Endothelial cell of umbilical vein (primary cell): ENCODE measurements around the gene TARBP1. TPM values are rescaled to one million over a fixed set of nuclear protein-coding genes. Genes with fewer than 3 reads are reported as not detected.

ENCODE experiments used
- BruUV-seq: library from RNA; stranded (reverse); fragments of 400-500 nt; replicated peaks from 2 replicates; lab custom pipeline; 2021; lab: Mats Ljungman, UMichigan
- CTCF ChIA-PET: fragments of 300-600, 350-600 bp; sonication (Branson Sonifier 250); formaldehyde crosslinking; loops from one replicate; lab custom pipeline; 2021; ENCODE audit warnings: antibody characterized with exemption, inconsistent platforms; lab: Charles Lee
- POLR2A ChIA-PET: fragments of 300-600, 350-600 bp; sonication (Branson Sonifier 250); formaldehyde crosslinking; loops from one replicate; lab custom pipeline; 2021; ENCODE audit warnings: antibody characterized with exemption, inconsistent platforms; lab: Charles Lee
- DNase-seq: peaks from one replicate; pipeline ENCODE4 v3.0.0-alpha.2; 2011; ENCODE audit warnings: low read depth, low spot score
- FAIRE-seq: peaks from 2 replicates; lab custom pipeline; 2011; peaks lifted over from hg19 to GRCh38; lab: Jason Lieb, UNC
- H2AFZ ChIP-seq: 2 replicates; pipeline ENCODE4 v1.6.0; 2012; ENCODE audit warnings: low read depth, low read length, control low read depth, inconsistent platforms
- H3K27ac ChIP-seq: 2 replicates; pipeline ENCODE4 v1.5.1; 2011; ENCODE audit warnings: low read depth, mild to moderate bottlenecking, control low read depth, low read length, moderate library complexity; ENCODE audit not compliant: insufficient read depth
- H3K27me3 ChIP-seq, 2 experiments: 2 replicates each; pipeline versions ENCODE4 v1.6.0 to v1.6.1; 2011; ENCODE audit warnings: low read length in 2 of 2, mixed read lengths in 1 of 2; ENCODE audit not compliant: control insufficient read depth in 2 of 2, insufficient read depth in 2 of 2
- H3K36me3 ChIP-seq, 2 experiments: 2 replicates in 1 of 2; 3 replicates in 1 of 2; pipeline ENCODE4 v1.5.1; 2011; ENCODE audit warnings: low read length in 2 of 2, mild to moderate bottlenecking in 1 of 2, moderate library complexity in 1 of 2; ENCODE audit not compliant: control insufficient read depth in 2 of 2, insufficient read depth in 2 of 2; ENCODE audit errors: extremely low read depth in 1 of 2
- H3K4me1 ChIP-seq: 3 replicates; pipeline ENCODE4 v1.5.1; 2011; ENCODE audit warnings: mild to moderate bottlenecking, low read length; ENCODE audit not compliant: control insufficient read depth, insufficient read depth; ENCODE audit errors: extremely low read depth
- H3K4me2 ChIP-seq: 2 replicates; pipeline ENCODE4 v1.6.1; 2011; ENCODE audit warnings: low read length, control low read depth, mixed read lengths; ENCODE audit not compliant: insufficient read depth
- H3K4me3 ChIP-seq, 3 experiments: fragments of 200-600 bp in 1 of 3; sonication (generic), shearing (Covaris generic) in 1 of 3; replicated peaks in 1 of 3; 2 replicates each; pipeline ENCODE4 v1.5.1; 2011 to 2016; ENCODE audit warnings: control low read depth in 3 of 3, low read length in 3 of 3, mild to moderate bottlenecking in 2 of 3, inconsistent platforms in 1 of 3, low read depth in 1 of 3, moderate library complexity in 1 of 3; ENCODE audit not compliant: insufficient read depth in 1 of 3
- H3K79me2 ChIP-seq: 2 replicates; pipeline ENCODE4 v1.6.0; 2012; ENCODE audit warnings: low read length, inconsistent platforms; ENCODE audit not compliant: control insufficient read depth, insufficient read depth
- H3K9ac ChIP-seq: replicated peaks from 2 replicates; pipeline ENCODE3; 2011; ENCODE audit warnings: low read length, control low read depth; ENCODE audit not compliant: insufficient read depth; ENCODE audit errors: extremely low read depth
- H3K9me1 ChIP-seq: replicated peaks from 3 replicates; pipeline ENCODE4 v1.6.0; 2011; ENCODE audit warnings: mild to moderate bottlenecking, low read length; ENCODE audit not compliant: control insufficient read depth, insufficient read depth; ENCODE audit errors: extremely low read depth
- H3K9me3 ChIP-seq: replicated peaks from 2 replicates; pipeline ENCODE4 v1.5.1; 2012; ENCODE audit warnings: low read length, inconsistent platforms; ENCODE audit not compliant: control insufficient read depth, insufficient read depth
- H4K20me1 ChIP-seq: replicated peaks from 2 replicates; pipeline ENCODE3; 2011; ENCODE audit warnings: mild to moderate bottlenecking, low read length; ENCODE audit not compliant: control insufficient read depth, insufficient read depth; ENCODE audit errors: extremely low read depth
- CTCF ChIP-seq, 2 donors: IDR thresholded peaks; 1 replicate in 1 of 2; 2 replicates in 1 of 2; pipeline ENCODE4 v1.5.1; 2011; ENCODE audit warnings: low read length in 2 of 2, mild to moderate bottlenecking in 2 of 2, moderate library complexity in 2 of 2, control low read depth in 1 of 2, inconsistent platforms in 1 of 2, low read depth in 1 of 2; ENCODE audit not compliant: insufficient read depth in 1 of 2; ENCODE audit errors: extremely low read depth in 1 of 2
- EZH2 ChIP-seq: IDR thresholded peaks from 2 replicates; pipeline ENCODE4 v1.6.1; 2012; ENCODE audit warnings: borderline replicate concordance, low read depth, mild to moderate bottlenecking, moderate library complexity, low read length, inconsistent platforms; ENCODE audit not compliant: severe bottlenecking
- FOS ChIP-seq: IDR thresholded peaks from 2 replicates; pipeline ENCODE4 v1.6.1; 2011; ENCODE audit warnings: mild to moderate bottlenecking, low read length, moderate library complexity, borderline replicate concordance; ENCODE audit not compliant: insufficient read depth
- GATA2 ChIP-seq: IDR thresholded peaks from 2 replicates; pipeline ENCODE4 v1.7.0; 2011; ENCODE audit warnings: low read depth, mild to moderate bottlenecking, moderate library complexity, mixed read lengths, low read length; ENCODE audit not compliant: insufficient read length, insufficient read depth
- JUN ChIP-seq: IDR thresholded peaks from 2 replicates; pipeline ENCODE4 v1.6.1; 2011; ENCODE audit warnings: borderline replicate concordance, low read depth; ENCODE audit not compliant: insufficient read length, insufficient read depth
- MAX ChIP-seq: IDR thresholded peaks from 2 replicates; pipeline ENCODE4 v1.6.1; 2011; ENCODE audit not compliant: insufficient read depth, insufficient read length
- MYC ChIP-seq: IDR thresholded peaks from one replicate; pipeline ENCODE4 v1.6.1; 2011; ENCODE audit warnings: mild to moderate bottlenecking, low read depth, low read length
- POLR2A ChIP-seq: IDR thresholded peaks from 2 replicates; pipeline ENCODE4 v1.6.1; 2012; ENCODE audit warnings: low read depth, mild to moderate bottlenecking, control low read depth, low read length
- POLR2AphosphoS5 ChIP-seq: IDR thresholded peaks from 2 replicates; pipeline ENCODE4 v1.6.1; 2012; ENCODE audit warnings: low read depth, mild to moderate bottlenecking, control low read depth, low read length, moderate library complexity; ENCODE audit not compliant: insufficient read depth
- dilution Hi-C: fragments of 300-500 bp; cut with MboI; formaldehyde crosslinking; loops from one replicate; pipeline ENCODE4 v1.15.0; 2019; ENCODE audit warnings: low sequenced_read_pairs; ENCODE audit not compliant: extremely low pct_ligation_motif_present
- intact Hi-C: fragments of 100-400 bp; cut with micrococcal nuclease; formaldehyde crosslinking; loops from one replicate; pipeline ENCODE4 v1.10.0; 2022
- polyA plus RNA-seq, 4 experiments: library from polyadenylated mRNA; depleted of rRNA in 3 of 4; stranded (reverse) in 3 of 4; unstranded in 1 of 4; fragments of >200 nt; gene quantifications; 2 replicates each; pipeline versions ENCODE4 v1.2.1 to v1.2.3, GENCODE V29; 2011 to 2012; ENCODE audit warnings: missing spikeins in 1 of 4
- total RNA-seq: library from RNA; stranded (reverse); gene quantifications from 2 replicates; pipeline ENCODE4 v1.2.3, GENCODE V29; 2021

The TARBP1 gene
- total and polyA plus RNA-seq, 2 donors (not counting 3 experiments of a cell fraction or from before 2014, with no cell fraction given), result 17.3 to 23.4 TPM

GRCh38 chr1:234355782-234356510 lies 123.0 kb downstream of the TARBP1 start:
- Histone ChIP-seq H3K27ac (no peak overlapping the region), H3K4me1 (no peaks in the 10 kb centered on the region), H3K79me2 (no peaks in the 10 kb centered on the region), H3K9me1 (no peaks in the 10 kb centered on the region), H3K36me3 (no peaks in the 10 kb centered on the region), H3K9me3 (no peaks in the 10 kb centered on the region), H3K9ac (no peak overlapping the region), H2AFZ (no peak overlapping the region), H3K4me2 (no peak overlapping the region), H4K20me1 (no peaks in the 10 kb centered on the region), H3K4me3 (no peak overlapping the region), H3K27me3 (peaks cover 7 to 15% of the 10 kb centered on the region in 2 experiments)
- no peak for DNase-seq
- intact Hi-C loops (no loop called here), dilution Hi-C loops (no loop called here)
- no peak for FAIRE-seq
- ChIA-PET CTCF (no interaction called here), POLR2A (no interaction called here)
- BruUV-seq, result no TSS peak
- TF ChIP-seq EZH2 (no peak), MAX (no peak), JUN (no peak), POLR2AphosphoS5 (no peak), POLR2A (no peak), CTCF (IDR thresholded peaks at IDR 0.05; ENCODE audit: extremely low read depth in 1 of 2, insufficient read depth in 1 of 2, low read depth in 1 of 2, low read length in 2 of 2) (no peak), MYC (no peak), FOS (no peak), GATA2 (no peak)
